Fibroblast of peridontal ligament (primary cell): Measurements from ENCODE around the gene RACK1.
"Not testable (repeated sequence)": the region's sequence is repeated elsewhere in the genome, so short reads cannot be mapped to it uniquely, and the experiment has no call there.

ENCODE experiments used
- DNase-seq: peaks from one replicate; pipeline ENCODE4 v3.0.0-alpha.2; 2010; ENCODE audit errors: extremely low read depth

The RACK1 gene

GRCh38 chr5:181215997-181216989 lies 27.4 kb downstream of the RACK1 start:
- no peak for DNase-seq

DNA sequence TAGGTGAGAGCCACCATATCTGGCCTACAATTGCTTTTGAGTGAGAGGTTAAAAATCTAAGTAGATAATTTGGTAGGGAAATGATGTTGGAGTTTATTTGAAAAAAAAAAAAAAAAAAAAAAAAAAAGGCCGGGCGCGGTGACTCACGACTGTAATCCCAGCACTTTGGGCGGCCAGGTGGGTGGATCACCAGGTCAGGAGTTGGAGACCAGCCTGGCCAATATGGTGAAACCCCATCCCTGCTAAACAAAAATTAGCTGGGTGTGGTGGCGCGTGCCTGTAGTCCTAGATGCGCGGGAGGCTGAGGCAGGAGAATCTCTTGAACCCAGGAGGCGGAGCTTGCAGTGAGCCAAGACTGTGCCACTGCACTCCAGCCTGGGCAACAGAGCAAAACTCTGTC lies 29.5 kb downstream of the RACK1 start:
- not testable (repeated sequence) for DNase-seq

DNA sequence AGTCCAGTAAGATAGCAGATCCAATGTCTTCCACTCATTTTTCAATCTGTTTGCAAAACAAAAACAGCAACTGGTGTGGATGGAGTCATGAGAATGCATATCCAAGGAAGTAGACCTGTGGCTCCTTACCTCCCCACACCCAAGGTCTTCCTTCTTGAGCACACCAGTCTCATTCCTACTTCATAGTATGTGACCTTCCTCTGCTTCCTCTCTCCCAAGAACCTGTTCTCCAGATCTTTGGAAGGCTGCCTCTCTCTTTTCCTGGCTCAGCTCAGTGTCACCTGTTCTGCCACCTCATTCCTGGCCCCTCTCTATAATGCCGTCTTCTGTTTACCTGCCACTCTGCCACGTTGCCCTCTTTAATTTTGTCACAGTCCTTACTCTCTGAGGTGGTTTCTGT lies 30.8 kb downstream of the RACK1 start:
- DNase-seq, result no peak

DNA sequence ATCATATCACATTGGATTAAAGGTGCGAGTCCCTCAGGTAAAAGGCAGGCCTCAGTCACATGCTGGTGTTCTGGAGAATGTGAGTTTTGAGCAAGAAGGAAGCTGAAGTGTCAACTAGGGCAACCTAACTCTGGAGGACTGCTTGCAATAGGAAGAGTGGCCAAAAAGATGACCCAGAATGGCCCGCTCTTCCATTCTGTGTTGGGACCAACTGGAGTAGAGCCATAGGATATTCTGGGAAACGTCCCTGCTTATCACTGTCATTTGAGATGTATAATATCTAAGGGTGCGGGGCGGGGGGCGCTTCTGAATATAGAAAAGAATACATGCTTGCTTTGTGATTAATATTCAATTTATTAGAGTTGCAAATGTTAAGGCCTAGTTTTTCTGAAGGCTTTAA lies 31.6 kb downstream of the RACK1 start:
- no peak for DNase-seq

- no peak for DNase-seq
These were observed 32.5 kb downstream of the RACK1 start for GRCh38 chr5:181211208-181211607.

DNA sequence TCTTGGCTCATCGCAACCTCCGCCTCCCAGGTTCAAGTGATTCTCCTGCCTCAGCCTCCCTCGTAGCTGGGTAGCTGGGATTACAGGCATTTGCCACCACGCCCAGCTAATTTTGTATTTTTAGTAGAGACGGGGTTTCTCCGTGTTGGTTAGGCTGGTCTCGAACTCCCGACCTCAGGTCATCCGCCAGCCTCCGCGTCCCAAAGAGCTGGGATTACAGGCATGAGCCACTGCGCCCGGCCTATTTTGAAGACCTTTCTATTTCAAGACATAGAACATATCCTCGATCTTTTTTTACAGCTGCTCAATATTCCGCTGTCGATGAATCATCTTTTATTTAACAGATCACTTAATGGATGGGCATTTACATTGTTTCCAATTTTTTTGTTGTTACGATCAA lies 33.0 kb downstream of the RACK1 start:
- not testable (repeated sequence) for DNase-seq

GRCh38 chr5:181210148-181210547 lies 33.6 kb downstream of the RACK1 start:
- not testable (repeated sequence) for DNase-seq

- DNase-seq, result not testable (repeated sequence)
These were observed 34.7 kb downstream of the RACK1 start for GRCh38 chr5:181209006-181209405.

GRCh38 chr5:181207960-181208253 lies 35.8 kb downstream of the RACK1 start:
- DNase-seq, result no peak

- peak; percentile 96 for DNase-seq
These were observed 36.3 kb downstream of the RACK1 start for GRCh38 chr5:181207214-181207959.

- no peak for DNase-seq
These were observed 37.7 kb downstream of the RACK1 start for GRCh38 chr5:181205761-181206649.

GRCh38 chr5:181204826-181205760 lies 38.6 kb downstream of the RACK1 start, which contains the start of gene TRIM7:
TSS of gene TRIM7 (minus strand) at chr5:181205196. CDS start at chr5:181205110, 86 bp downstream.
- no peak for DNase-seq

DNA sequence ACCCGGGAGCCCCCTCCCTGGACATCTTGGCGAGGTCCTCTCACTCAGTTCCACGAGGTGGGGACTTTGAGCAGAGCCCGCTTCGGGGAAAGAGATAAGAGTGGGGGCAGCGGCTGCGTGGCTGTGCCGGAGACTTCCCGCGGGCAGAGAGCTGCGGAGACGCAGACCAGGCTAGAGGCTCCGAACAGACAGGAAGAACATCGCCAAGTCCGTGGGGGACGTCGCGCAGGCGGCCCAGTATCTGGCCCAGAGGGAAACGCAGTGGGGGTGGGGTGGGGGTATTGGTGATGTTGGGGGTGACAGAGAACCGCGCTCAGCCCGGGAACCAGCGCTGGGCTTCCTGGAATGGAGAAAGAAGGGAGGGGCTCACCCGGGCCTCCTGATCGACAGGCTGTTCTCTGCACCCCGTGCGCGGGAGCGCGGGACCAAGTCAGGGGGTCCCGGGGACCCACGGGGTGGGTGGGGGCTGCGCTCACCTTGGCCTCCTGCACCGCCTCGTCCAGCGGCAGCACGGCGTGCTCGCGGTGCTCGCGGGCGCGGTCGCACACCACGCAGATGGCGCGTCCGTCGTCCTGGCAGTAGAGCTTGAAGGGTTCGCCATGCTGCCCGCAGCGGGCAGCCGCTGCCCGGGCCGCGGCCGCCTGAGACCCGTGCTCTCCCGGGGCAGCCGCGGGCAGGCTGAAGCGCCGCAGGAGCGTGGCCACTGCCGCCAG lies 39.4 kb downstream of the RACK1 start:
- no peak for DNase-seq

GRCh38 chr5:181203777-181204112 lies 40.0 kb downstream of the RACK1 start:
- no peak for DNase-seq

DNA sequence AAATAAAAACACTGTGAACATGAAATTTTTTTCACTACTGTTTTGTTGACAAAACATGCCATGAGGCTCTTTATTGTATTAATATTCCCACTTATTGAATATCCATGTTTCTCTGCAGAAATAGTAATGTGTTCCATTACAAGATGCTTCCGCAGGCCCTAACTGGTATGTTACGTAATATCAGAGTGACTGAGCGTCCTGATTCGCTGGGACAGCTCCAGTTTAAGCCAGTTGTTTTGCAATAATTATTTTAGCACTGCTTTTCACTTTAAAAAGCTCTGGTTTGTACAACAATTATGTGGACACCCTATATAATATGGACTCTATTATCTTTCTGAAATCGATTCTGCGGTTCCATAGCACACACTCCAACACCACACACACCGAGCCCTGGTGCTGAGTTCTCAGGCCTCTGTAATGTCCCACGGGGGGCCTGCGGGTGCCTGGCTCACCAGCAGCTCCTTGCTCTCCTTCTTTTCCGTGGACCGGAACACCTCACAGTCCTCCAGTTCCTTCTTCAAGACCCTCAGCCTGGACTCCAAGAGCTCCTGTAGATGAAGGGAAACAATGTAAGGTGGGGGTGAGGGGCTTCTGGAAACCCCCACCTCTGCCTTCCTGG lies 40.5 kb downstream of the RACK1 start:
- no peak for DNase-seq

DNA sequence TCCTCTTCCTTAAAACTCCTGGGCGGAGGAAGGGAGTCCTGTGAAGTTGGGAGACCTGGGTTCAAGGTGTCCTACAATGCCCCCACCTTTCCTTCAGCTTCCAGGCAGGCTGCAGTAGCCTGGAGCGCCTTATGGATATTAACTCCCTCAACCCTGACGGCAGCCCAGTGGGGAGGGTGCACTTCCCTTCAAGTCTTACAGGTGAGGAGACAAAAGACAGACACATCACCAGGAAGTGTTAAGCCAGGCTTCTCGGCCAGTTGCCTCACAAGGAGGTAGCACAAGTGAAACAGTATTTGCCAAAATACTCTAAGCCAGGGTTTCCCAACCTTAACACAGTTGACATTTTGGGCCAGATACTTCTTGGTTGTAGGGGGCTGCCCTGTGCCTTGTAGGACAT lies 42.9 kb downstream of the RACK1 start:
- DNase-seq, result no peak

- DNase-seq, result no peak
These were observed 43.6 kb downstream of the RACK1 start for GRCh38 chr5:181199881-181200638.

DNA sequence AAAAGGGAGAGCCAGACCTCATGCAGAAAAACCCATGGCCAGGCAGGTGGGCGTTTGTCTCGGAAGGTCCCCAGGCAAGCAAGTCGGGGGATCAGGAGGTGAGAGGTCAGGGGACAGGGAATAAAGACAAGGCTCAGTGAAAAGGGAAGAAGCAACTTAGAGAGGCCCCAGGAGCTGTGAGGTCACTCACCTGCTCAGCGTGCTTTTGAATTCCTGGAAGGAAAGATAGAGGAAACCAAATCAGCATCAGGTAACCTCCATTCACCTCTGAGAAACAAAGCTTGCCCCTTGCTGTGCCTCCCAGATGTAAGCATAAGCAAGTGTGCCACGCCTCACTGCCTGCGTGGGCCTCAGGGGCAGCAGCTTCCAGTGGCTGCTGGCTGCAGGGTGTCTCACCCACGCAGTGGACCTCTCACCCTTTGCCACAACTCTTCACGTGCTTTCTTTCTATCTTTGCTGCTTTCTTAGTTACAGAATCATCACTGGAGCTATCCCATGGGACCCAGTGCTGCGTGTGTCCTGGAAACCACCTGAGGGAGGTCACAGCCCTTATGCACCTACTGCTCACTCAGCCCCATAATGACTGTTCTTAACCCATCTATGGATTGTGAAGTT lies 44.7 kb downstream of the RACK1 start:
- no peak for DNase-seq
